IPS DF 19.7 (cell line): ENCODE measurements around the gene RHOU.

Experiments used
- DNase-seq: peaks from one replicate; pipeline ENCODE4 v3.0.0-alpha.2; 2013; ENCODE audit warnings: low read depth, low spot score

RHOU gene

DNA sequence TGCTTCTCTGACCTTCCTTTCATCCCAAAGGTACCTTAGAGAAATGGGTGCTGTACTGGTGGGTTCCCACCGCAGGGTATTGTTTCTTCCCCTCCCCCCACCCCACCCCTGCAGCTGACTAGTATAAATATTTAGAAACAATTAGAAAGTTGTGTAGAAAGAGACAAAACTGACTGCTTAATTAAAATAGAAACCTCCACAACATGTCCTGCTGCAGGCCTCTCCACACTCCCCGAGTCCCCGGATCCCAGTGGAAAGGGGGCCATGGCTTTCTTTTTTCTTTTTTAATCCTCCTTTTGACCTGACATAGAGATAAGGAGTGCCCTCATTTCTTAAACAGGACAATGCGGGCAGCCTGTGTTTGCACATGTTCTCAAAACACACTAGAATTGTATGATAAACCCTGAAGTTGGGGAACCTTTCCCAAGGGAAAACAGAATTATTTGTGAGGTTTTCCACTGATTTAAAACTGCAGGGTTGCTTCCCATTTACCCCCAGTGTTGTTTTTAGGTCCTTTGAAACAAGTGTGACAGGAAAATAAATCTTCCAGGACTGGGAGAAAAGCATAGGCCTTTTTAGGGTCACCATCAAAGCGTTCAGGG is 1.7 kb downstream of the RHOU start:
- DNase-seq: no peak

DNA sequence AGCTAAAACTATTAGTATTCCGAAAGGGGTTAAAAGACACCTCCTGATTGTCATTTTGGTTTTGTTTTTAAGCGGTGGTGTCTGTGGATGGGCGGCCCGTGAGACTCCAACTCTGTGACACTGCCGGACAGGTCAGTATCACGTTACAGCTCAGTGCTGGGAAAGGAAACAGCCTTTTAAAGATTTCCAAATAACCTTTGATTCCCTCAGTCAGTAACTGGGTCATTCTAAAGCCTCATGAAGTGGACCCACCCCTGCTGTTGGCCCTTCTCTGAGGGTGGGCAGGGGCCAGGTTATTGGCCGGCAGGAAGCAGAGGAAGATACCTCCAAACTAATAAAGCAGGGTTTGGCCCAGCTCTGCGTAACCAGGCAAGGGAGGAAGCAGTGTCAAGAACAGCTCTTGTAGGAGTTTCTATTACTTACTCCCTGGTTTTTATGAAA is 2.3 kb downstream of the RHOU start:
- DNase-seq: no peak

DNA sequence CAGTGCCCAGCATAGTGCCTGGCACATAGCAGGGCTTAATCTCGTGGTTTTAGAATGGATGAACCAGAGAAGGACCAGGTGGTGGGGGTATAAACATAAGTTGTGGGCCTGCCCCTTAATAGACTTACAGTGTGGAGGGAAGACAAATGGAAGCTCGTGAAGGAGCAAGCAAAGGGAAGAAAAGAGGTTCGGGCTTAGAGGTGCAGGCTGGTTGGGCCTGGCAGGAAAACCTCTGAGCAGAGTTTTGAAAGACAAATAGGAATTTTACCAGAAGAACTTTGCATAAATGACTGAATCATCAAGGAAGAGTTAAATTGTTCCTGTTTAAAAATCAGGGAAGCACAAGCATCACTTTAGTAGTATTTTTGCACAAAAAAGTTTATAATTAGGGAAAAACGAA is 4.5 kb downstream of the RHOU start:
- DNase-seq: no peak

DNA sequence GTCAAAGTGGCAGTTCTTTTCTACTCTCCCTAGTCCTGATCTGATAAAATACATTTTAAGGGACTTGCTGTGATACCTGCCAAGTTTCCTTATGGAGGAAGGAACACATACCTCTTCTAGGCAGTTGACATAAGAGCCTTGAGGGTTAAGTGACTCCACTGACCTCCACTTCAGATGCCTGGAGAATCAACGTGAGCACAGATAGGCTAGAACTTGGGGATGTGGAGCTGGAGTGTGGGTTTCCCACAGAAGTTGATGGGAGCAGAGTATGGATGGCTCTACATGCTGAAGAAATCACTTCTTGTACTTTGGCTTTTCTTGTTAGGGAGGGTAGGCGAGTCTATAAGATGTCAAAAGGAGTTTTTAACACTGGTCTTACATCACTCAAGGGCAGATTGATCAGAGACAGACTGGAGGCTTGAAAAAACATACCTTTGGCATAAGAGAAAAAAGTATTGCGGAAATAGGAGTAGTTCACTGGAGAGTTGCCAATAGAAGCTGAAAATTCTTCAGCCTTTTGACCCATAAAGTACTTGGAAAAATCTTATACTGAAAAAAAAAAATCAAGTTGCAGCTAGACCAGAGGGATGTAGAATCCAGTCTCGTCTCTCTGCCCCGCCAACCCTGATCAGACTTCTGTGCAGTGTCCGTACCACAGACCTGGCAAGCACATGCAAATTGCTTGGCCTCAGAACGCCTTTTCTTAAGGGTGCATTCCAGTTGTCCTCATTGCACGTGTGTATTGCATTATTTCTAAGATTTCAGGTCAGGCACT is 5.5 kb downstream of the RHOU start:
- no peak for DNase-seq

DNA sequence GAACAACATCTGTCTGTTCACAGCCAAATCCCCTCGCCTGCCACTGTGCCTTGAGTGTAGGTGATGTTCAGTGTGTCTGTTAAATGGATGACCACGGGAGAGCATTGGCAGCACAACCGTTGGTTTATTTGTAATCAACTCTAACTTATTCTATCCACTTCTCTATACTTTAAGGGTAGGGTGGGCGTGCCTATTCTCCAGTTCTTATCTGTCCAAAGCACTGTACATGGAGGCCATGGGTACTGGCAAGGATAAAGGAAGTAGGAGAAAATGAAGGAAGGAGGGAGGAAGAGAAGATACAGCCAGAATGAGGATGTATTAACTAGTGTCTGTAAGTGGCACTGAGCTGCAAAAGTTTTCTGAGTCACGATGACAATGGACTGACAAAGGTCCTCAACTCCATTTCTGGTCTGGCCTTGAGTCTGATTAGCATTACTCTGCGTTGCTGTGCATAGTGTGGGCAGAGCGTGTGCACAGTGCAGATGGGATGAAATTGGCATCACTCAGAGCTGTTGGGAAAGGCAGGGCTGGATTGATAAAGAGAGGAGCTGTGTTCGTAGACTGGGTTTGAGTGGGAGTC is 7.1 kb downstream of the RHOU start:
- no peak for DNase-seq

DNA sequence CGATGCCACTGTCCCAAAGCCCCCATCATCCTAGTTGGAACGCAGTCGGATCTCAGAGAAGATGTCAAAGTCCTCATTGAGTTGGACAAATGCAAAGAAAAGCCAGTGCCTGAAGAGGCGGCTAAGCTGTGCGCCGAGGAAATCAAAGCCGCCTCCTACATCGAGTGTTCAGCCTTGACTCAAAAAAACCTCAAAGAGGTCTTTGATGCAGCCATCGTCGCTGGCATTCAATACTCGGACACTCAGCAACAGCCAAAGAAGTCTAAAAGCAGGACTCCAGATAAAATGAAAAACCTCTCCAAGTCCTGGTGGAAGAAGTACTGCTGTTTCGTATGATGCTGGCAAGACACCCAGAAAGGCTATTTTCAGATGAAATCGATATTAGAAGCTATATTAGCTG is 8.1 kb downstream of the RHOU start:
- DNase-seq: no peak

DNA sequence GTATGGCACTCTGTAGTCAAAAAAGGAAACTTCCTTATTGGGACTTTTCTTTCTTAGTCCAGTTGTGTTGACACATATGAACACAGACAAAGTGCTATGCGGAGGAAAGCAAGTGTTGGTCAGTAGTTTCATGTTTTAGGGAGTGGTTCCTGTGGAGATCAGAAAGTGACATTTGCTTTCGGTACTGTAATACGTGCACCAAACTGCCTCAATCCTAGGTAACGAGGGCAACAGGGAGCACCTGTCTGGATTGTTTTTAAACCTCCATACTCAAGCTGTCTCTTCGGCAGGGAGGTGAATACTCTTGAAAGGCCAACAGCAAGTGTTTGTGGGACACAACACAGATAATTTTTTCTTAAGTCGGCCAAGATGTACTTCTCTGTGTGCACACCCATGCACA is 9.1 kb downstream of the RHOU start:
- DNase-seq: no peak

DNA sequence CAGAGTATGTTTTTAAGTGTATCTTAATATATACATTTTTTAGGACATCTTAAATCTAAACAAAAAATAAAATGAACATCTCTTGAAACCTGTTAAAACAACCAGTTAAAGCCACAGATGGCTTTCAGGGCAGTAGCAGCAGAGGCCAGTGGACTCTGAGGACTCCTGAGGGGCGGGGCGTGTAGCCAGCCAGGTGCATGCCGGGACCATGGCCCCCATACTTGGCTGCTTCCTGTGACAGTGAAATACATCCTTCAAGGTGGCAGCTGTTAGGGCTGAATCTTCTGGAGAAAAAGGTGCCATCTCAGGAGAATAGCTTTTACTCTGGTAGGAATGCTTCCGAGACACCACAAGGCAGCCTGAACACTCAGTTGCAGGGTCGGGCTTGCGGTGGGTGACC is 9.6 kb downstream of the RHOU start:
- DNase-seq: no peak

DNA sequence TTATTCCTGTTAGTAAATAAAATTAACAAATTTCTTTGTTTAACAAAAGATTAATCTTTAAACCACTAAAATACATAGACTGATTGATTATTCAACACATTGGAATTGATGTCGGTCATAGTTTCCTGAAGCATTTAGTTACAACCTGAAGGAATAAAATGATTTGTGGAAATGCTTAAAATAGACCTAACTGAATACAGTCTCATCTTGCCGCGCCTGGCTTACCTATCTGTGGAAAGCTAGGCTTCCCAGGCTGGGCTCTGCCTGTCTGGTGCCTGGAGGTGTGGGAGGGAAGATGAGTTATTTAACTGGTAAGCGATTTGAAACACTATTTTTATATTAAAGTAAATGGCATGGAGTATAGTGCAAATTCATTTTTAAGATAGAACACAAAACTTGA is 10.2 kb downstream of the RHOU start:
- no peak for DNase-seq

DNA sequence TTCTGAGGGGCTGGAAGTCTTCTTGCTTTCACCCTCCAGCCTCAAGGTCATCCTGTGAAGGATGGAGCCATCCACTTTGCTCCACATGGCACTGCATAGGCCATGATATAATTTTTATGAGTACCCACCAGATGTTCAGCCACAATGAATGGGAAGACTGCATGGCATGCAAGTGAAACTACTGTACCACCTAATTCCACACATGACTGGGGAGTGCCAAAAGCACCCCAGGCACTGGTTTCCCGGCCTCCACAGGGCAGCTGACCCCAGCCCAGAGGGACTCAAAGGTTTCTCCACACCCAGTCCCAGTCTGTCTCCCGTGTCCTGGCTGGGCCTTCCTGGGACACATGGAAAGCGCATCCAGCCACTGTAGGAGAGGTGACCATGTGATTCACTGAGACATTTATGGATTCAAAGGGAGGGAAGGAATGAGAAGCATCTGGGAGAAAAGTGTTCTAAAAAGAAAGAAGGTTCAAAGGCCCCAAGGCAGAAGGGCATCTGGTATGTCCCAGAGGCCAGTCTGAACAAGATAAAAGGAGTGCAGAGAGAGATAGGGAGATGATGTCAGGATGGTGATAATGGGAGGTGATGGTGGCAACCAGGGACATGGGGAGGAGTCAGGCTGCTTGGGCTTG is 12.1 kb downstream of the RHOU start:
- no peak for DNase-seq

DNA sequence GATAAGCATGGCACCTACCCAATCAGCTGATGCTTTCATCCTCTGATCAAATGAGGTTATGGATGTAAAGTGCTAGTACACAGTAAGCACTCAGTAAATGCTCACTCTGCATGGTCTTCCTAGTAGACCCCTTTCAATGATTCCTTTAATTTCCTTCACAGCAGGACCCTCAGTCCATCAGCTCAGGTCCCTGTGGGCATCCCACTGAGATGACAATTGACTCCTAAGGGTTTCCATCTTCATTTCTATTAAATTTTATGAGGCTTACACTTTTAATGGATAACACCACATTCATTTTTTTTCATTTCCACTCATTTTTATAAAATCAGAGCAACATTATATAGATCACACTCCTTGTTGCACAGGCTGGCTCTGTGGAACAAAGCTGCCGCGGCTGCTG is 12.8 kb downstream of the RHOU start:
- DNase-seq: no peak

DNA sequence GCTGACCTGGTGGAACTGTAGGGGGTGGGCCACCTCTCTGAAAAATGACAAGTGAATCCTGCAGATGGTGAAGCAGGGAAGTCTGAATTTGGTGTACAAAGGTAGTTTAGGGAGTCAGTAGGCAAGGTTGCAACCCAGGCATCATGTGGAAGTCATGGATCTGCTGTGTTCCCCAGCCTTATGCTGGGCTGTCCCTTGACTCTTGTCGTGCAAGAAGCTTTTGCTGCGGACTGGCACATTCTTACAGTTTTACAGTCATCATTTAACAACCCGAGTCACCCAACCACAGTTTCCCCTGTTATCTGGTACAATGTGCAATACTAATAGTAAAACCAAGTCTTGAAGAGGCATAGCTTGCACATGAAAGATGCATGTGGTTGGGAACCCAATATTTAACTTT is 13.2 kb downstream of the RHOU start:
- DNase-seq: no peak

DNA sequence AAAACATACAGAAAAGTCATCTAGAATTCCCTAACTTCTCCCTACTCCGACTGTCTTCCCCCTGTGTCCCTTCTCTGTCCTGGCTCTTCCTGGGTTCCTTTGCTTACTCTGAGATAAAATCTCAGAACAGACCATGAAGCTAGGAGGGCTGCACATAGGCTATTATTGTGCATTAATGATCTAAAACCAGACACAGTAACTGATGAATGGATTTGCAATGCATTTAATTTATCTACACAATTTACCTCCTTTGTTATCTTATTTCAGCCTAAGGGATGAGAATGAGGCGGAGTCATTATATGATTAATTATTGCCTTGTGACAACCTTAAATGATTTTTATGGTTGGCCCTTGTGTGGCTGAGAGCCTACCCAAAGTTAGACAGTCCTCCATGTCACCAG is 14.5 kb downstream of the RHOU start:
- no peak for DNase-seq

DNA sequence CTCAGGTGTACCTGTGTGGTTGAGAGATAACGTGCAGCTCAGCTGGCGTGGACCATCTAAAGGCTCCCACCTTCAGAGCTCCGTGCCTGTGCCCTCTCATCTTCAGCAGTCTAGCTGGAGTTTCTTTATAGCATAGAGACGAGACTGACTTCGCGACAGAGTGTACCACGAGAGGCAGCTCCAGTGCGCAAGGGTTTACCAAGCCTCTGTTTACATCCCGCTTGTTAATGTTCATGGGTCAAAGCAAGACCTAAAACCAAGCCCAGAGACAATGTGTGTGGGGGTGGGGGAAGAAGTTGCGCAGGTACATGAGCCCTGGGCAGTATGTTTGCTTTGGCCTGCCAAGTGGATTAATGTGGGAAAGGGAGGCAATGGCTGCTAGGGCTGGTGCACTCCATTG is 15.6 kb downstream of the RHOU start:
- DNase-seq: no peak

DNA sequence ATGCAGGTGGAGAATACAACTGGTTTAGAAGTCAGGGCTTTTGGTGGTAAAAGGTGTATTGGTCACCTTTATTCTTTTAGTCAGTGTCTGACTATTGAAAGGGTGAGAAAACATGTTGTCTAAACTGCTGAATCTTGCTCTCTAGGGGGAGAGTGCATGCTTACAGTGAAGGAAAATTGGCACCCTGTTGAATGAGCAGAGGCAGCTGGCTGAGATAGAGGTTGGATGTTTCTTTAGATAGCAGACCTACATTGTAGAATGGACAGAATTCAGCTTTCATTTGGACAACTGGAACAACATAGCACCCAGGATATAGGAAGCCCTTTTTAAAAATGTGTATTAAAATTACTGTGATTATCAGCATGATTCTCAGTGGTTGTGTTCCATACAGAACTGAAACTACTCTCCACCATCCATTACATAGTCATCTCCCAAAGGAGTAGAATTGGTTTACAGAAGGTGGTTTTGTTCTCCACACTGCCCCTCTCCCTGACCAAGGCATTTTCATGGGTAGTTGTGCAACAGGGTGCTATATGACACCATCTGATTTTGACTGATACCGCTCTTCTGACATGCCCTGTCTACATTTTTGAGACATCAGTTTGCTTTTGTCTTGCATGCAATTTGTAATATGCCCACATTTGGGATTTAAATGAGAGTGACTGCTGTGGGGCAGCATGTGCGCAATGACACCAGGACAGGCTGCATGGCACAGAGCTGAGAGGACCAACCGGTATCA is 16.2 kb downstream of the RHOU start:
- no peak for DNase-seq

DNA sequence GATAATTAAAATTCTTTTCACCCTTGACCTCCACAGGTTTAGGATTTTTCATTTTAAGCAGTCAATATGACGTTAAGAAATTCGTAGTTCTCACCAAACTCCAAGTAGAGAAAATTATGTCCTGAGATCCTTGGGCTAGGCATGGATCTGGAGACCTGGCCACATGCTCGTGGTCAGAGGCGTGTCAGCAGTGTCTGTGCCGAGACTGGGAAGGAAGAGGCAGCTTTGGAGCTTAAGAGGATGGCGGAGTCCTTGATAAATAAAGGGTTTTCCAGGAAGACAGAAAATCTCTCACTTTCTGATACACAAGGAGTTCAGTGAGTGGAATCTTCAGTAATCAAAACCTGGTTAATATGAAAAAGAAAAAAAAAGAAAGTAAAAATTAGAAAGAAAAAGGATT is 17.0 kb downstream of the RHOU start:
- DNase-seq: no peak

DNA sequence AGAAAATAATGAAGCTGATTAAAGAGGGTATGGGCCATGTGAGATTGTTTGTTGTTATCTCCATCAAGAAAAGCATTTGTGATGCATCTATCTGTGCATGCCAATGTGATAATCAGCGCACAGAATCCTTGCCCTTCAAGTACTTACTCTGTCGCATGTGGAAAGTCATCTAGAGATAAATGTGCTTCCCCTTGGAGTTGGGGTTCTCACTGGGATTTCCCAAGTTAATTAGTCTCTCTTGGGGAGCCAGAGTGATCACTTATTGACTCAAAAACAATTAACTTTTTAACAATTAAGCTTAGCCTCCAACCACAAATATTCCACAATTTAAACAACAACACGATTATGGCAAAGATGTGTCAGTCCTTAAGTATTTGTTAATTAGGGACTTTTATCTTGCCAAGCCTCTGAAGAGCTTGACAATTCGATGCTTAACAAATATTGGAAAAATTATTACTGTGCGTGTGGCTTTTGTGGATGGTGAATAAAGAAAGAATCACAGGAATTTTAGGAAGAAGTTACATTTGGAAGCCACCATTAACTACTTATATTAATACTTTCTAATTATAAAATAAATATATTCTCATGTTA is 17.5 kb downstream of the RHOU start:
- DNase-seq: no peak

DNA sequence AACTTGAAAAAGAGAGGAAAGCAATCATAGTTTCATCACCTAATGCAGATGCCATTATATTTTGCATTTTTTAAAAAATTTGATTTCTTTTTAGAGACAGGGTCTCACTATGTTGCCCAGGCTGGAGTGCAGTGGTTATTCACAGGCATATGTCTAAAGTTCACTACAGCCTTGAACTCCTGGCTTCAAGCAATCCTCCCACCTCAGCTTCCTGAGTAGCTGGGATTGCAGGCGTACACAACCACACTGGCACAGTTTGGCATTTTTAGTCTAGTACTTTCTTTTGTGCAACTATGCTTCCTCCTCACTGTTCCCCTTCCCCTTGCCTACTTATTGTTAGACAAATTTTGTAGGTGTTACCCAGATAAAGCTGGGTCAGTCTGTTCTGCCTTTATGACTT is 18.0 kb downstream of the RHOU start:
- no peak for DNase-seq

DNA sequence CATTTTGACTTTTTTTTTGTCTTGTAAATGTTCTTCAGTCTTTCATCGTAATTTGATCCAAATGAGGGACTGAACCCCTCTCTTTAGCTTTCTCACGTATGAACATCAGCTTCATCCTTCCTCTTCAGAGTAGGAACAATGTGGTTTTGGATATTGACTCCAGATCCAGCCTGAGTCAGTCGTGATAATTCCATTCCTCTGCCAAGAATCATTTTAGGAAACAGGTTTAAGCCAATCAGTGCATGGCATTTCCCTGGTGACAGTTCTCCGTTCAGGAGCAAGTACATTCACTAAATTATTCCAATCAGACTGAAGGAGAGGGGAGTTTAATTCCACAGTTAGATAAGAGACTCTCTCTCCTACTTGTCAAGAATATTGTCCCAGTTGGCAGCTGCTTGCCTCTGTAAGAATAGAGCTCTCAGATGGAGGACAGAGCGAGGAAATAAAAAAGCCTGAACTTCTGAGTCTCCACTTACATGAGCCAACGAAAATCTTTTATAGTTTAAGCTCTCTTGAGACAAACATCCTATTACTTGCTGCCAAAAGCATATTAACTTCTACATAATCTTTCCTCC is 18.6 kb downstream of the RHOU start:
- DNase-seq: no peak

DNA sequence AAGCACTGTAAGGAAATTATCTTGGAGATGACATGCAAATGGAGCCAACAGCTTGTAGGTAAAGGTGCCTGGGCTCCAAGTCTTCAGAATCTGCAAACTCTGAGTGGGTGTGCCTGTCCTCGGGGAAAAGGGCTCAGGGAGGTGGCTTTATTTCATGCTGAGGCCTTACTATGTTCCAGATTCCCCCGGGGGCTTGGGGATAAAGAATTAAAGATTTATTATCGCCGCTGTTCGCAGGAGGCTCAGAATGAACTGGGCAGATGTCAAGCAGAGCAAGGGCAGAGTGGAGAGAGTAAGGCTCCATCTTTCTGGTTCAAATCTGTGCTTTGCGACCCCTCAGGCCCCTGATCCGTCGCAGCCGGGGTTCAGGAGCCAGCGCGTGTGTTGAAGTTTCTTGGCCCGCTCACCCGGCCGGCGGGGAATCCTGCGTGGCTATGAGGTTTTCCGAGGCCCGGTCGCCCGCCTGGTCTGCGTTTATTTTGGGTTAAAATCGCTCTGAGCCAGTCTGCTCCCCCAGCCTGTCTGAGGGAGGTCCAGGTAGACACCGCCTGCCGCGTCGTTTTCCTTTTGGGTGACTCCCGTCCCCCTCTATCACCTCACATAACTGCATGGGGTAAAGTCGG is 19.5 kb downstream of the RHOU start:
- DNase-seq: no peak

DNA sequence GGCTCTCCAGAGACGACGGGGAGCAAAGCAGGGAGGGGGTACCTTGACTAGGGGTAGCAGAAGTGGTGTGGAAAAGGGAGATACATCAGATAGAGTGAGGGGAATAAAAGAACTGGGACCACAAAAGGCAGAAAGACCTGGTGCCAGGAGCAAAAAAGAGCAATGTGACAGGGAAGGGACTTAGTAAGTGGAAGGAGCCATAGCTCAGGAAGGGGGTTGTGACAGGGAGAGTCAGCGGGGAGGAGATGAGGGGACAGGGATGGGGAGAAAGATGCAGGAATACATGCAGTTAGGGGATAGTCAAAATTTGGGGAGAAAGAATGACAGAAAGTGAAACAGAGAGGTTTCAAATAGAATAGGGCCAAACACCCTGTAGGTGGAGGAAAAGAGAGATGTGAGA is 20.5 kb downstream of the RHOU start:
- no peak for DNase-seq
